DOHH2 (cell line): ENCODE results near the gene LHX5.

ENCODE experiments used
- H3F3A ChIP-seq: fragments of 200-600 bp; sonication (generic), shearing (Covaris generic); 2 replicates; pipeline ENCODE4 v1.6.0; 2016; ENCODE audit warnings: antibody characterized with exemption, mild to moderate bottlenecking; ENCODE audit not compliant: control insufficient read depth, insufficient read depth
- H3K27ac ChIP-seq: fragments of 200-600 bp; sonication (generic); 2 replicates; pipeline ENCODE4 v1.5.1; 2014; ENCODE audit warnings: low read depth, mild to moderate bottlenecking, low read length, moderate library complexity
- H3K27me3 ChIP-seq: fragments of 200-600 bp; sonication (generic); 2 replicates; pipeline ENCODE4 v1.6.1; 2014; ENCODE audit warnings: mild to moderate bottlenecking, low read length, mixed read lengths; ENCODE audit not compliant: control insufficient read depth
- H3K36me3 ChIP-seq: fragments of 200-600 bp; sonication (generic); 2 replicates; pipeline ENCODE4 v1.6.1; 2014; ENCODE audit warnings: mild to moderate bottlenecking, low read length, moderate library complexity, mixed read lengths; ENCODE audit not compliant: control insufficient read depth
- H3K4me1 ChIP-seq: fragments of 200-600 bp; sonication (generic); 2 replicates; pipeline ENCODE4 v1.6.1; 2014; ENCODE audit warnings: mild to moderate bottlenecking, low read length, mixed read lengths; ENCODE audit not compliant: control insufficient read depth
- H3K4me2 ChIP-seq: fragments of 200-600 bp; sonication (generic); 2 replicates; pipeline ENCODE4 v1.6.0; 2014; ENCODE audit warnings: mild to moderate bottlenecking, low read length, moderate library complexity
- H3K4me3 ChIP-seq: fragments of 200-600 bp; sonication (generic); 2 replicates; pipeline ENCODE4 v1.5.1; 2014; ENCODE audit warnings: mild to moderate bottlenecking, low read length, mixed read lengths
- H3K79me2 ChIP-seq: fragments of 200-600 bp; sonication (generic); 2 replicates; pipeline ENCODE4 v1.6.1; 2014; ENCODE audit warnings: mild to moderate bottlenecking, low read length, mixed read lengths; ENCODE audit not compliant: control insufficient read depth
- H3K9me2 ChIP-seq: fragments of 200-600 bp; sonication (generic); replicated peaks from 2 replicates; pipeline ENCODE4 v1.6.1; 2014; ENCODE audit warnings: mild to moderate bottlenecking, low read length, mixed read lengths; ENCODE audit not compliant: control insufficient read depth
- H3K9me3 ChIP-seq: fragments of 200-600 bp; sonication (generic); 2 replicates; pipeline ENCODE4 v1.6.1; 2014; ENCODE audit warnings: antibody characterized with exemption, low read length, mixed read lengths; ENCODE audit not compliant: control insufficient read depth, insufficient read depth
- H4K20me1 ChIP-seq: fragments of 200-600 bp; sonication (generic); 2 replicates; pipeline ENCODE4 v1.6.0; 2014; ENCODE audit warnings: low read depth, mild to moderate bottlenecking, antibody characterized with exemption, low read length, moderate library complexity; ENCODE audit not compliant: control insufficient read depth, insufficient read depth
- CTCF ChIP-seq: fragments of 200-600 bp; sonication (generic); IDR thresholded peaks from one replicate; pipeline ENCODE4 v1.5.1; 2014; ENCODE audit warnings: antibody characterized with exemption, mild to moderate bottlenecking, low read depth, low read length; ENCODE audit not compliant: poor library complexity, severe bottlenecking
- EZH2phosphoT487 ChIP-seq: fragments of 200-600 bp; sonication (generic); IDR thresholded peaks from 2 replicates; pipeline ENCODE4 v1.6.1; 2017; ENCODE audit warnings: borderline replicate concordance, mild to moderate bottlenecking, antibody characterized with exemption, low read length, moderate library complexity, mixed read lengths

The LHX5 gene

GRCh38 chr12:113435367-113435766 is 36.3 kb downstream of the LHX5 start:
- no peaks in the 10 kb centered on the region for H4K20me1 ChIP-seq
- H3K79me2 ChIP-seq, result no peaks in the 10 kb centered on the region
- H3K4me3 ChIP-seq, result no peak overlapping the region
- H3K4me2 ChIP-seq, result no peak overlapping the region
- H3K4me1 ChIP-seq, result no peaks in the 10 kb centered on the region
- no peaks in the 10 kb centered on the region for H3K9me3 ChIP-seq
- no peaks in the 10 kb centered on the region for H3K9me2 ChIP-seq
- no peak for TF ChIP-seq EZH2phosphoT487
- TF ChIP-seq CTCF, result no peak
- peaks cover 15% of the 10 kb centered on the region for H3K27me3 ChIP-seq
- no peak overlapping the region for H3K27ac ChIP-seq
- no peaks in the 10 kb centered on the region for H3K36me3 ChIP-seq
- no peaks in the 10 kb centered on the region for H3F3A ChIP-seq

- no peak overlapping the region for H3K27ac ChIP-seq
These were observed 38.7 kb downstream of the LHX5 start for GRCh38 chr12:113432986-113433385.

GRCh38 chr12:113428482-113428881 is 43.2 kb downstream of the LHX5 start:
- Histone ChIP-seq H3K9me3 (peaks cover 3% of the 10 kb centered on the region; the same call in 1 of the 2 replicates), H4K20me1 (no peaks in the 10 kb centered on the region), H3K27me3 (peaks cover 30% of the 10 kb centered on the region), H3K9me2 (no peaks in the 10 kb centered on the region), H3K27ac (no peak overlapping the region), H3K79me2 (no peaks in the 10 kb centered on the region), H3K4me2 (no peak overlapping the region), H3K4me1 (peaks cover 14% of the 10 kb centered on the region), H3F3A (no peaks in the 10 kb centered on the region), H3K36me3 (no peaks in the 10 kb centered on the region), H3K4me3 (no peak overlapping the region)
- TF ChIP-seq CTCF, result no peak
- no peak for TF ChIP-seq EZH2phosphoT487

More at GRCh38 chr12:113432986-113433385, 38.7 kb downstream of the LHX5 start:
- H3K36me3 ChIP-seq, result no peaks in the 10 kb centered on the region
- H3K27me3 ChIP-seq, result peaks cover 13% of the 10 kb centered on the region
- H3K4me1 ChIP-seq, result no peaks in the 10 kb centered on the region
- H3K4me2 ChIP-seq, result no peak overlapping the region
- H3F3A ChIP-seq, result no peaks in the 10 kb centered on the region
- H3K79me2 ChIP-seq, result no peaks in the 10 kb centered on the region
- H3K9me2 ChIP-seq, result no peaks in the 10 kb centered on the region
- H3K4me3 ChIP-seq, result no peak overlapping the region
- H3K9me3 ChIP-seq, result peaks cover 3% of the 10 kb centered on the region; the same call in 1 of the 2 replicates
- H4K20me1 ChIP-seq, result no peaks in the 10 kb centered on the region
- no peak for TF ChIP-seq EZH2phosphoT487

- H3K4me3 ChIP-seq, result no peak overlapping the region
- TF ChIP-seq CTCF (no peak), EZH2phosphoT487 (no peak)
- no peaks in the 10 kb centered on the region for H3K9me2 ChIP-seq
- H3F3A ChIP-seq, result no peaks in the 10 kb centered on the region
- peaks cover 14% of the 10 kb centered on the region for H3K4me1 ChIP-seq
- H3K79me2 ChIP-seq, result no peaks in the 10 kb centered on the region
- H3K9me3 ChIP-seq, result peaks cover 3% of the 10 kb centered on the region; the same call in 1 of the 2 replicates
- no peak overlapping the region for H3K4me2 ChIP-seq
- peaks cover 36% of the 10 kb centered on the region for H3K27me3 ChIP-seq
- H4K20me1 ChIP-seq, result no peaks in the 10 kb centered on the region
- no peak overlapping the region for H3K27ac ChIP-seq
- H3K36me3 ChIP-seq, result no peaks in the 10 kb centered on the region
These were observed 43.8 kb downstream of the LHX5 start for GRCh38 chr12:113427882-113428281.
